GM18951 (cell line): ENCODE results near the gene POLDIP3.
"Not testable (repeated sequence)": the region's sequence is repeated elsewhere in the genome, so short reads cannot be mapped to it uniquely, and the experiment has no call there.

Experiments
- POLR2A ChIP-seq: IDR thresholded peaks from 4 replicates; pipeline ENCODE4 v1.6.1; 2011; ENCODE audit warnings: mild to moderate bottlenecking; ENCODE audit not compliant: insufficient read length, insufficient read depth; ENCODE audit errors: extremely low read depth
- in situ Hi-C: fragments of 300-500 bp; cut with MboI; formaldehyde crosslinking; loops from one replicate; pipeline ENCODE4 v1.12.0; 2022; ENCODE audit warnings: low sequenced_read_pairs, mixed read lengths, inconsistent platforms; ENCODE audit not compliant: unreplicated experiment

Gene POLDIP3

DNA sequence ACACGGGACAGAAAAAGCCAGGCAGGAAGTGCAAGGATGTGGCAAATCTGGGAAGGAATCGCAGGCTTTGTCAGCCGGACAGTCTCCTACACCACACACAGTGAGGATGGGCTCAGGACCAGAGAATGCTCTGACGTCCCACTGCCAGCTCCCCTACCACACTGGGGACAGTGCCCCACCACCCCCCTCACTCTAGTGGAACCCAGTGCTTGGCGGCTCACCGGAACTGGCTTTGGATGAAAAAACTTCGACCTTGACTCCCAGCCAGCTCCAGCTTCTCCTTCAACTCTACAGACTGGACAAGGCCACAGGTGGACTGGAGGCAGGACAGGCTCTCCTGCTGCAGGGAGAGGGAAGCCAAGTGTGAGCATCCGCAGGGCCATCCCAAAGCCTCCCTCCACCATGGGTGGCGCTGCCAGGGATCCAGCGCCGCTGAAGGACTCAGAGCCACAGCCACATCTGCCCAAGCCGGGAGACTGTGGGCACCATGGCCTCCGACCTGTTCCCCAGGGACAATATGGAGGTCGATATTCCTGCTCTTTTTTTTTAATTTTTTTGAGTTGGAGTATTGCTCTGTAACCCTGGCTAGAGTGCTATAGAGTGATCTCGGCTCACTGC, 37.0 kb downstream of the POLDIP3 start:
- TF ChIP-seq POLR2A: no peak
- in situ Hi-C loops: no loop called here

DNA sequence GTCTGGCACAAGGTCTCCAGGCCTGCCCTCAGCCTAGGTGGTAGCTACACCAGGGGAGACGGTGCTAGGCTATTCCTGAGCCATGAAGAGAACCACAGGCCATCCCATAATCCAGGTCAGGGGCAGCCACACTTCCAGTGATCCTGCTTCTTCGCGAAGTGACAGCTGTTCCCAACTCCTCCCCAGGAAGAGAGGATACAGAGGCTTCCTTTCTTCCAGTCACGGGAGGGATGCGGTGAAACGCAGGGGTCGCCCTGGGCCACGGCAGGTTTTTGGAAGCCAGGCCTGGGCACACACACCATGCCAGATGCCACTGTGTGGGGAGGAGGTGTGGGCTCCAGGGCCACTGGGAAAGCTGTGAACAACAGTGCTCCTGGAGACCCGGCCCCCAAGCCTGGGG, 37.5 kb downstream of the POLDIP3 start:
- in situ Hi-C loops: not testable (repeated sequence)

DNA sequence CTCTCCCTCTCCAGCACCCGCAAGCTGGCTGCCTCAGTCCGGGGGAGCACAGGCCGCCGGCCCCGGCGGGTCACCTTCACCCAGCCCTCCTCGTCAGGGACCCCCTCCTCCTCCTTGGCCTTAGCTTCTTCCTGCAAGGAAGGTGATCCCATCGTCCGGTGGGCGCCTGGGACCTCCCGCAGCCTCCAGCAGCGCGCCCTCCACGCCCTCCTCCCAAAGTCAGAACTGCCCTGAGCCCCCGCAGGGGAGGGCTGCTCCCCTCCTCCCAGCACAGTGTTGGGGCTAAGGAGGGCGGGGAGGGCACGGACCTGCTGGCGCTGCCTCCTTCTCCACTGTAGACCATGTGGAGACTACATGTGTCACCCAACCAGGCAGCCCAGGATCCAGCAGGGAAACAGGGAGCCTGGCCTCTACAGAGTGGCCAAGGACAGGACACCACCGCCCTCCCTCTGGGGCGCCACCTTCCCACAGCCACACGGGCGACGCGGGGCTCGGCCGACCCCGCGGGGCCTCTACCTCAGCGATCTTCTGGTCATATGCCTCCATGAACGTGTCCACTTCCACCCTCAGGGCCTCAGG, 38.6 kb downstream of the POLDIP3 start:
- in situ Hi-C loops: not testable (repeated sequence)

- in situ Hi-C loops: not testable (repeated sequence)
Observed at GRCh38 chr22:42574468-42574867, 40.2 kb downstream of the POLDIP3 start.

DNA sequence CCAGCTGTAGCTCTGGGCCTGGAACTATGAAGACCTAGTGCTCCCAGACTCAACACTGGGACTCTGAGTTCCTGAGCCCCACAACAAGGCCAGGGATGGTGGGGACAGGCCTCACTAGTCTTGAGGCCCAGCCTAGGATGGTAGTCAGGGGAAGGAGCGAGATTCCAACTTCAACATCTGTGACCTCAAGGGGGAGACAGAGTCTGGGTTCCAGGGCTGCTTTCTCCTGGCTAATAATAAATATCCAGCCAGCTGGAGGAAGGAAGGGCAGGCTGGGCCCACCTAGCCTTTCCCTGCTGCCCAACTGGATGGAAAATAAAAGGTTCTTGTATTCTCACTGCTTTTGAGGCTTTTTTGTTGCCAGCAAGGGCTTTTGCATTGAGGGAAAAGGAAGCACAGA, 40.6 kb downstream of the POLDIP3 start:
- in situ Hi-C loops: not testable (repeated sequence)

DNA sequence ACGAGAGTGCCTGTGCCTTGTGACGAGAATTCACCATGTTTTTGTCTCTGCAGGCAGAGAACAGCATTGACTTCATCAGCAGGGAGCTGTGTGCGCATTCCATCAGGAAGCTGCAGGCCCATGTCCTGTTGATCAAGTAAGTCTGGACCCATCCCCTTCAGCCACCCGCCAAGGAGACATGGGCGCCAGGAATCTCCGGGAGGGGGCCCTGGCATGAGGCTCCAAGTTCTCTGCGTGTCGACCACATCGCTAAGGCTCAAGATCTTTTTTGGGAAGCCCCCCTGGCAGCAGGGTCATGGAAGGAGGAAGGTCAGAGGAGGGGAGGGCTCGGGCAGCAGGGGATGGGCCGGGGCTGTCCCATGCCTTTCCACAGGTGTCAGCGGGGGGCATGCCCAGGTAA, 43.6 kb downstream of the POLDIP3 start:
- in situ Hi-C loops: not testable (repeated sequence)

DNA sequence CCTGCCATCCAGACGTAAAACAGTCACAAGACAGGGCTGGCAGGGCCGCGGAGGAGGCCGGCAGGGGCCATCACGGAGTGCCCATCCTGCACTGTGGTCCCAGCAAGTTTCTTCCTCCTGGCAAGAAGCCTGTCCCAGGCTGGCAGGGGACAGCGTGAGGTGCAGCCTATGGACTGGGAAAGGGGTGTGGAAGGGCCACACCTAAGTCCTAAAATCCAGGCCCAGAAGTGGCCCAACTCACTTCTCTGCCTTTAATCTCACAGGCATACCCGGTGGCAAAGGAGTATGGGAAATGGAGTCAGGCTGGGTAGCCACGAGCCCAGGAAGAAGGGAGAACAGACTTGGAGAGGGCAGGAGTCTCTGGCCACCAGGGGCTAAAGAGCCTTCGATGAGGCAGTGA, 44.1 kb downstream of the POLDIP3 start:
- in situ Hi-C loops: not testable (repeated sequence)

DNA sequence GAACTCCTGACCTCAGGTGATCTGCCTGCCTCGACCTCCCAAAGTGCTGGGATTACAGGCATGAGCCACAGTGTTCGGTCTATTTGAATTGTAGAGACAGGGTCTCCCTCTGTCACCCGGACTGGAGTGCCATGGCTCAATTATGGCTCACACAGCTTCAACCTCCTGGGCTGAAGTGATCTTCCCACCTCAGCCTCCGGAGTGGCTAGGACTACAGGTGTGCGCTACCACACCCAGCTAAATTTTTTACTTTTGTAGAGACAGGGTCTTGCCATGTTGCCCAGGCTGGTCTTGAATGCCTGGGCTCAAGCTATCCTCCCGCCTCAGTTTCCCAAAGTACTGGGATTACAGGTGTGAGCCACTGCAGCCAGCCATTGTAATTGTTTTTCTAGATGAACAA, 46.7 kb downstream of the POLDIP3 start:
- in situ Hi-C loops: not testable (repeated sequence)

- TF ChIP-seq POLR2A: no peak
- in situ Hi-C loops: no loop called here
Observed at GRCh38 chr22:42565956-42566355, 48.7 kb downstream of the POLDIP3 start.

GRCh38 chr22:42564699-42565098, 50.0 kb downstream of the POLDIP3 start:
- no peak for TF ChIP-seq POLR2A
- in situ Hi-C loops: no loop called here

GRCh38 chr22:42563943-42564342, 50.7 kb downstream of the POLDIP3 start:
- in situ Hi-C loops: not testable (repeated sequence)

- in situ Hi-C loops: no loop called here
- TF ChIP-seq POLR2A: no peak
Observed at GRCh38 chr22:42562684-42563083, 52.0 kb downstream of the POLDIP3 start.

DNA sequence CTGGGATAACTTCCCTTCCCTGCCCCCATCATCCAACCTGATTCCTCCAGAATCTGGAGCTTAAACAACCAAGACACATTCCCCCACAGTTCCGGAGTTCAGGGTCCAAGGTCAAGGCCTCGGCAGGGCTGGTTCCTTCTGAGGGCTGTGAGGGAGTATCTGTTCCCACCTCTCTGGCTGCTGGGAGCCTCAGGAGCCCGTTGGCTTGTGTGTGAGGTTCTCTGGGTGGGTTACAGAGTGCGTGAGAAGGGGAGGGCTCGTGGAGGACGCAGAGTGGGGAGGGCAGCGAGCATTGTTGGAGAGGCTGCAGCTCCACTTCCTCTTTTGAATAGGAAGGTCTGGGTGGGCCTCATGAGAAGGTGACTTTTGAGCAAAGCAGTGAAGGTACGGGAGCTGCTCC, 52.4 kb downstream of the POLDIP3 start:
- TF ChIP-seq POLR2A: no peak
- in situ Hi-C loops: no loop called here

GRCh38 chr22:42561856-42562255, 52.8 kb downstream of the POLDIP3 start:
- no peak for TF ChIP-seq POLR2A
- in situ Hi-C loops: no loop called here

DNA sequence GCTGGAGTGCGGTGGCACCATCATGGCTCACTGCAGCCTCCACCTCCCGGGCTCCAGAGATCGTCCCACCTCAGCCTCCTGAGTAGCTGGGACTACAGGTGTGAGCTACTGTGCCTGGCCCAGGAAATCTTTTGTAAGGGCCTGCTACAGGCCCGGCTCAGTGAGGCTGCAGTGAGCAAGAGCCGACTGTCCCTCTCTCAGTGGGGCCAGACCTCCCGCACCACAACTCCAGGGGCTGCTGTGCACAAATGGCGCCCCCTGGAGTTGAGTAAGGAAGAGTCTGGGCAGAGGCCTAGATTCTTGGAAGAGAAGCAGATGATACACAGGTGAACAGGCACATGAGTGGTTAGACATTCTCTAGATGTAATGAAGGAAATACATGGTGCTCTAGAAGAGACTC, 53.9 kb downstream of the POLDIP3 start:
- TF ChIP-seq POLR2A: no peak
- in situ Hi-C loops: no loop called here

GRCh38 chr22:42560381-42560780, 54.3 kb downstream of the POLDIP3 start:
- in situ Hi-C loops: no loop called here
- no peak for TF ChIP-seq POLR2A
